Measurements from ENCODE around the gene CA10.

Gene CA10

DNA sequence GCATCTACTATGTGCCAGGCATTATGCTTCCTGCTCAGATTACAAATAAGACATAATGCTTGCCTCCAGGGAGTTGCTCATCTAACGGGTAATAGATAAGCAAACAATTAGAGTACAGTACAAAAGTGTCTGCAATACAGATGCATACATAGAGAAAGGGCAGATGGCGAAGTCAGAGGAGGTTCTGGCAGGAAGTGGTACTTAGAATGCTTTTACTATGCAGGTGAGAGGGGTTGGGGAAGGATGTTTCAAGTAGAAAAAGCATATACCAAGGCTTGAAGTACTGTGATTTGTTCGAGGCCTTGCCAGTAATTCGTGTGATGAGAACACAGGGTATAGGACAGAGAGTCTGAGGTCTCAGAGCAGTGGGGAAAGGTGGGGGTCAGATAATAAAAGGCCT lies 548.4 kb downstream of the CA10 start:
- Histone ChIP-seq H3K4me3 (ENCODE audit: low read length) (no peak overlapping the region), H3K4me1 (ENCODE audit: control insufficient read depth, insufficient read depth, low read length) (no peaks in the 10 kb centered on the region), H3K9ac (ENCODE audit: low read length) (no peak overlapping the region), H3K27me3 (replicated peaks; ENCODE audit: control insufficient read depth, insufficient read depth, low read length) (no peaks in the 10 kb centered on the region), H3K36me3 (ENCODE audit: control insufficient read depth, insufficient read depth, low read length, severe bottlenecking) (no peaks in the 10 kb centered on the region), H3K9me3 (ENCODE audit: control insufficient read depth, low read length) (no peaks in the 10 kb centered on the region)
- DNase-seq (ENCODE audit: low read depth), result no peak

DNA sequence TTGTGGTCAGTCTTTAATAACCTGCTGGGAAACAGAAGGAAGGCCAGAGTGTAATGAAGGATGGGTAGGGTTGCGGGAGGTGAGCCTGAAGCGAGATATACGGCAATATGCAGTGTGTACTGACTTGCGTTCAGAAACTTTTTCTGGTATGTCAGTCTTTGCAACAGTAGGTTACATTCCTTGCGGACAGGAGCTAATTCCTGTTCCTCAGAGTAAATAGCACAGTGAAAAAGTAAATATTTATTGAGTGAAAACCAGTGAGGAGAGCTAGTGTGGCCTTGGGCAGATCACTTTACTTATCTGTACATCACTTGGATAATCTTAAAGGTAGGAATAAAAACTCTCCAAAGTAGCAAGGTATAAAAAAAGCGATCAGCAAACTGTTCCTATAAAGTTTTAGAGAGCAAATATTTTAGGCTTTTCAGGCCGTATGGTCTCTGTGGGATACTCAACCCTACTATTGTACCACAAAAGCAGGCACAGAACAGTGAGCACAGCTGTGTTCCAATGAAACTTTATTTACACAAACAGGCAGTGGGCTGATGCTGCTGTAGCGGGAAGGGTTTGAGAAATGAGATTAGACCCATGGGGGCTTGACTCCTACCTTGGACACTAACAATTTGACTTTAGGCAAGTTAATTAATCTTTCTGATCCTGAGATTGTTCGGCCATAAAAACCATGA lies 550.1 kb downstream of the CA10 start:
- no peaks in the 10 kb centered on the region for H3K4me1 ChIP-seq (ENCODE audit: control insufficient read depth, insufficient read depth, low read length)
- no peak for DNase-seq (ENCODE audit: low read depth)
- H3K27me3 ChIP-seq (replicated peaks; ENCODE audit: control insufficient read depth, insufficient read depth, low read length), result no peaks in the 10 kb centered on the region
- H3K9ac ChIP-seq (ENCODE audit: low read length), result no peak overlapping the region
- H3K4me3 ChIP-seq (ENCODE audit: low read length), result no peak overlapping the region
- no peaks in the 10 kb centered on the region for H3K9me3 ChIP-seq (ENCODE audit: control insufficient read depth, low read length)
- H3K36me3 ChIP-seq (ENCODE audit: control insufficient read depth, insufficient read depth, low read length, severe bottlenecking), result no peaks in the 10 kb centered on the region

DNA sequence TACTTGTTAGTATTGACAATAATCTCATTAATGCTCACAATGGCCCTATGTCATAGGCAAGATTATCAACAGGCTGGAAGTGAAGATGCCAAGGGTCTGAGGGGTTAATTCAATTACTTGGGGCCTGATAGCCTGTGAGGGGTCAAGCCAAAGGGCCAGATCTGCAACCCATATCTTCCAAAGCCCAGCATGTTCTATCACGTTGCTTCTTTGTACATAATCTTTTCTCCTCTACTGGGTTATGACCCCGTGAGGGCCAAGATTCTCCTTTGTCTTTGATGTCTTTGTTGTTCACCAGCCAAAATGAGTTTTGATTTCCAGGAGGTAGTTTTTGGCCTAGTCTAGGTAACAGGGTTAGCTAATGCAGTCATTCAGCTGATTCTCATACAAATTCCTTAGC lies 551.0 kb downstream of the CA10 start:
- Histone ChIP-seq H3K27me3 (replicated peaks; ENCODE audit: control insufficient read depth, insufficient read depth, low read length) (no peaks in the 10 kb centered on the region), H3K9ac (ENCODE audit: low read length) (no peak overlapping the region), H3K4me3 (ENCODE audit: low read length) (no peak overlapping the region), H3K9me3 (ENCODE audit: control insufficient read depth, low read length) (no peaks in the 10 kb centered on the region), H3K4me1 (ENCODE audit: control insufficient read depth, insufficient read depth, low read length) (no peaks in the 10 kb centered on the region), H3K36me3 (ENCODE audit: control insufficient read depth, insufficient read depth, low read length, severe bottlenecking) (no peaks in the 10 kb centered on the region)
- DNase-seq (ENCODE audit: low read depth), result no peak

DNA sequence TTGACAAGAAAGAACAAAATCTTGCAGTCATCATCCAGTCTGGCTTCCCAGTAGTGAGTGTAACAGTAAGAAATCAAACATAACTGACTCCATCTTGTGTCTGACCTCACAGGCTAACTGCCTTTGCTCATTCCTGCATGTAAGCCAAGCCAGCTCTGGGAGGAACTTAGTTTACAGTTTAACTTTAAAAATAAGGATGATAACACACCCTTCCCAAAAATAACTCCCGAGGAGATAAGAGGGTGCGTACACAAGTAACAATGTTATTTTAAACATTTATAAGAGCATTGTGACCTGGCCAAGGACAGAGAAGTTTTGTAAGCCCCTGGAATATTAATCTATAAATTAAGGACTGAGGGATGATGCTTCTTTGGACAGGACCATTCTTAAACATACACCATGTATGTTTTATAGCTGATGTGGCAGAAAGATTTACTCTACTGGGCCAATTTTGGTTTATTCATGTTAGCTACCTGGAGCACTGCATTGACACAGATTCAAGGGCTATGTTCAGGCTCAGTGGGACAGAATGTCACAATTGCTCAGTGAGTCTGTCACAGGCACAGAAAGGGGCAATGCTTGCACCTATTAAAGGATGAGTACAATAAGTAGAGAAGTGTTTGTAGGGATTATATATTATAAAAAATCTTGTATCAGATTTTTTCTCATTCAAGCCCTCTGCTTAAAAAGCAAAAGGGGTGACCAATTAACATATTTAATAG lies 554.1 kb downstream of the CA10 start:
- no peak for DNase-seq (ENCODE audit: low read depth)
- Histone ChIP-seq H3K4me3 (ENCODE audit: low read length) (no peak overlapping the region), H3K36me3 (ENCODE audit: control insufficient read depth, insufficient read depth, low read length, severe bottlenecking) (no peaks in the 10 kb centered on the region), H3K9me3 (ENCODE audit: control insufficient read depth, low read length) (no peaks in the 10 kb centered on the region), H3K4me1 (ENCODE audit: control insufficient read depth, insufficient read depth, low read length) (no peaks in the 10 kb centered on the region), H3K27me3 (replicated peaks; ENCODE audit: control insufficient read depth, insufficient read depth, low read length) (no peaks in the 10 kb centered on the region), H3K9ac (ENCODE audit: low read length) (no peak overlapping the region)

DNA sequence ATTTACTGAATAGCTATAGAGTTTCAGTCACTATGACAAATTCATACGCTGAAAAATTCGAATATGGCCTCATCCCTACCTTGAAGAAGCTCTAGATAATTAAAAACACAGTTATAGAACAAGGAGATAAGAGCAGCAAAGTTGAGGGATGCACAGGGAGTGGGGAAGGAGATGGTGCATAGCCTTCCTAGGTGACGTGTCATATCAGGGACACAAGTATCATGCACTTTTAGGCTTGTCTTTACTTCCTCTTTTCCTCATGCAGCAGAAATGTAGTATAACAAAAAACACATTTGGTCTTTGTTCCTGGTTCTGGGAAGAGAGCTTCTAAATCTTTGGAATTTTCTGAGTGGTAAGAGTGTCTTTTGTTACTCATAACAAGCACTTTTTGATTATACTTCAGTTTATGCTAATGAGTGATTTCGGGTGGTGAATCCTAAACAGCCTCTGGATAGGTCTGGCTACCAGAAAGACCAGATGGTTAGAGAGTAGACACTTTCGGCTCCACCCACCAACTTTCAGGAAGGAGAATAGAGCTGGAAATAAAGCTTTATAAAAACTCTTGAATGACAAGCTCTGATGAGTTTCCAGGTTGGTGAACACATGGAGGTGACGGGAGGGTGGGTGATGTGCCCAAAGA lies 556.8 kb downstream of the CA10 start:
- no peak overlapping the region for H3K4me3 ChIP-seq (ENCODE audit: low read length)
- no peak for DNase-seq (ENCODE audit: low read depth)
- no peaks in the 10 kb centered on the region for H3K4me1 ChIP-seq (ENCODE audit: control insufficient read depth, insufficient read depth, low read length)
- no peak overlapping the region for H3K9ac ChIP-seq (ENCODE audit: low read length)
- no peaks in the 10 kb centered on the region for H3K27me3 ChIP-seq (replicated peaks; ENCODE audit: control insufficient read depth, insufficient read depth, low read length)
- H3K9me3 ChIP-seq (ENCODE audit: control insufficient read depth, low read length), result no peaks in the 10 kb centered on the region
- H3K36me3 ChIP-seq (ENCODE audit: control insufficient read depth, insufficient read depth, low read length, severe bottlenecking), result no peaks in the 10 kb centered on the region

DNA sequence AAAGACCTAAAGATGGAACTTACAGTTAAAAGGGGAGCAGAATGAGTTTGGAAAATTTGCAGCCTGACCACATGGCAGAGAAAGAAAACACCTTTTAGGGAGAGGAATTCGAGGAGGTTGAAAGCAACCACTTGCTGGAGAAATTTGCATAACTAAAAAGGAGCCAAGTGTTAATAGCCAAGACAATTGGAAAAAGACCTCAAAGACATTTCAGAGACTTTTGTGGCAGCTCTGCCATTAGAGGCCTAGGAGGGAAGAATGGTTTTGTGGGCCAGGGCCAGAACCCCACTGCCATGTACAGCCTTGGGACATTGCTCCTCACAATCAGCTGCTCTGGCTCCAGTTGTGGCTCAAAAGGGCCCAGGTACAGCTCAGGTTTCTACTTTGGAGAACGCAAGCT lies 559.7 kb downstream of the CA10 start:
- Histone ChIP-seq H3K27me3 (replicated peaks; ENCODE audit: control insufficient read depth, insufficient read depth, low read length) (no peaks in the 10 kb centered on the region), H3K9ac (ENCODE audit: low read length) (no peak overlapping the region), H3K36me3 (ENCODE audit: control insufficient read depth, insufficient read depth, low read length, severe bottlenecking) (no peaks in the 10 kb centered on the region), H3K4me1 (ENCODE audit: control insufficient read depth, insufficient read depth, low read length) (no peaks in the 10 kb centered on the region), H3K9me3 (ENCODE audit: control insufficient read depth, low read length) (no peaks in the 10 kb centered on the region), H3K4me3 (ENCODE audit: low read length) (no peak overlapping the region)
- no peak for DNase-seq (ENCODE audit: low read depth)

DNA sequence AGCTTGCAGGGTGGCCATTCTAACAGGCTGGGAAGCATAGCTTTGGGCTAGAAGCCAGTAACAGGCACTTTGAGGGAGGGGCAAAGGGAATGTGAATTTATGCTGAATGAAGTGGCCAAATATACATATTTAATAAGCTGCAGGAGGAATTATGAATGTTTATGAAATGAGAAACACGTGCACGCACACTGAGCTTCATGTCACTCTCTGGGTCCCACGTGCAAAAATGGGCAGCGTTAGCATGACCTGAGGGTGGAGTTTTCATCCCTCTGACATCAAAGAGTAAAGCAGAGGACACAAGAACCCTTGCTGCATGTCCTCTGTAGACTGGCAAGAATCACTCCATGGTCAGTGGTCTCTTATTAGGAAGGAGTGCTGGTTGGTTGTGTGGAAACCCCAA lies 561.2 kb downstream of the CA10 start:
- Histone ChIP-seq H3K9ac (ENCODE audit: low read length) (no peak overlapping the region), H3K36me3 (ENCODE audit: control insufficient read depth, insufficient read depth, low read length, severe bottlenecking) (no peaks in the 10 kb centered on the region), H3K9me3 (ENCODE audit: control insufficient read depth, low read length) (no peaks in the 10 kb centered on the region), H3K4me3 (ENCODE audit: low read length) (no peak overlapping the region), H3K27me3 (replicated peaks; ENCODE audit: control insufficient read depth, insufficient read depth, low read length) (no peaks in the 10 kb centered on the region), H3K4me1 (ENCODE audit: control insufficient read depth, insufficient read depth, low read length) (no peaks in the 10 kb centered on the region)
- DNase-seq (ENCODE audit: low read depth), result no peak

DNA sequence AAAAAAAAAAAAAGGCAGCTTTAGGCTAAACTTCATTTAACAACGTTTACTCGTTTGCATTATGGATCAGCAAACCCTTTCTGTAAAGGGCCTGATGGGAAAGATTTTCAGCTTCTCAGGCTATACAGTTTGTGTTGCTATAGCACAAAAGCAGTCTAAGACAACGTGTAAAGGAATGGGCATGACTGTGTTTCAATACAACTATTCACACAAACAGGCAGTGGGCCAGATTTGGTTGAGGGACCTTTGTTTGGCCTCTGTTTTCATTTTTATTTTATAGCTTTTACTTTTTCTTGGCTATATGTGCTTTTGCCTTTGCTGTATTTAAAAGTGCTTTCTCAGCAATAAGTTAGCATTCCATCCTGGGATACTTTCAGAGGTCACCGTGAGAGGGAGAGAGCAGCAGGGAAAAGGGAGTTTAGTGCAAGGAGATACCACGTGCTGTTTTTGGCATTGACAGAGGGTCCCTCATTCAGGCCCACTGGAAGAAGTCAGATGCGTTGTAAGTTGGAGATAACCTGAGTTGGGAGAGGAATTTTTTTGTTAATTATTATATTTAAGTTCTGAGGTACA lies 562.6 kb downstream of the CA10 start:
- no peaks in the 10 kb centered on the region for H3K27me3 ChIP-seq (replicated peaks; ENCODE audit: control insufficient read depth, insufficient read depth, low read length)
- H3K4me1 ChIP-seq (ENCODE audit: control insufficient read depth, insufficient read depth, low read length), result no peaks in the 10 kb centered on the region
- no peak for DNase-seq (ENCODE audit: low read depth)
- no peaks in the 10 kb centered on the region for H3K9me3 ChIP-seq (ENCODE audit: control insufficient read depth, low read length)
- no peak overlapping the region for H3K4me3 ChIP-seq (ENCODE audit: low read length)
- no peak overlapping the region for H3K9ac ChIP-seq (ENCODE audit: low read length)
- H3K36me3 ChIP-seq (ENCODE audit: control insufficient read depth, insufficient read depth, low read length, severe bottlenecking), result no peaks in the 10 kb centered on the region

DNA sequence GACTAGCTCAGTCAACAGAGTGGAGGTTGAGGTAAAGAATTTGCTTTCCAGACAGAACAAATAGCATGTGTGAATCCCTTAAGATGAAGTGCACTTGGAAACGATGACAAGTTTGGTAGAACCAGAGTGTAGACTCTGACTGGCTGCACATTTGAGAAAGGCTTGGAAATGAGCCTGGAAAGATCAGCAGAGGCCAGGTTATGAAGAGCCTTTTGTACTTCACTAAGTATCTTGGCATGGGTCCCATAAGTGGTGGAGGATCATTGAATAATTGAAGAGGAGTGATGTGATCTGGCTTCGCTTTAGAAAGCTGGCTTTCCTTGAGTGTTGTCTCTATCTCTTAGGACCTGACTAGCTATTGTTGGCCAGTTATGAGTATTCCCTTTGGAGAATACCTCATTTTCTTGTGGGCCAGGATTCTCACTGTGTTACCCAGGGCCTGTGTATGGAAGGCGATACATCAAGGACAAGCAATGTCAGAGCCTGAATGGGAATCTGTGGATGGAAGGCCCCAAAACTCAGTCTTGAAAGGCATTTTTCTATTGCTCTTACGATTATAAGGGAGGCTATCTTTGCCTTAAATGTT lies 568.4 kb downstream of the CA10 start:
- DNase-seq (ENCODE audit: low read depth), result no peak
- no peaks in the 10 kb centered on the region for H3K27me3 ChIP-seq (replicated peaks; ENCODE audit: control insufficient read depth, insufficient read depth, low read length)
- H3K36me3 ChIP-seq (ENCODE audit: control insufficient read depth, insufficient read depth, low read length, severe bottlenecking), result no peaks in the 10 kb centered on the region
- H3K9ac ChIP-seq (ENCODE audit: low read length), result no peak overlapping the region
- H3K4me3 ChIP-seq (ENCODE audit: low read length), result no peak overlapping the region
- H3K4me1 ChIP-seq (ENCODE audit: control insufficient read depth, insufficient read depth, low read length), result no peaks in the 10 kb centered on the region
- no peaks in the 10 kb centered on the region for H3K9me3 ChIP-seq (ENCODE audit: control insufficient read depth, low read length)

DNA sequence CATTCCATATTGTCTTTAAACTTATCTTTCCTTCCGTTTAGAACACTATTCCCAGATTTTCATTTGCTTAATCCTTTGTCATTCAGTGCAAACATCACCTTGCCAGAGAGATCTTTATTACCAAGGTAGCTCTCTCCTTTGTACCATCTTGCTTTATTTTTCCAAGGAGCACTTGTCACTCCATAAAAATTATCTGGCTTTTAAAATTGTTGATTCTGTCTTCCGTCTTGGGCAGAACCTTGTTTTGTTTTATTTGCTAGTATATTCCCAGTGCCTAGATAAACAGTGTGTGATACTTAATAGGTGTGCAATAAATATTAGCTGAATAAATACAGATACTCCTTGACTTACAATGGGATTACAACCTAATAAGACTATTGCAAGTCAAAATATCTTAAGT lies 570.5 kb downstream of the CA10 start:
- no peak overlapping the region for H3K4me3 ChIP-seq (ENCODE audit: low read length)
- H3K4me1 ChIP-seq (ENCODE audit: control insufficient read depth, insufficient read depth, low read length), result no peaks in the 10 kb centered on the region
- H3K27me3 ChIP-seq (replicated peaks; ENCODE audit: control insufficient read depth, insufficient read depth, low read length), result no peaks in the 10 kb centered on the region
- DNase-seq (ENCODE audit: low read depth), result no peak
- H3K9me3 ChIP-seq (ENCODE audit: control insufficient read depth, low read length), result no peaks in the 10 kb centered on the region
- no peak overlapping the region for H3K9ac ChIP-seq (ENCODE audit: low read length)
- H3K36me3 ChIP-seq (ENCODE audit: control insufficient read depth, insufficient read depth, low read length, severe bottlenecking), result no peaks in the 10 kb centered on the region

DNA sequence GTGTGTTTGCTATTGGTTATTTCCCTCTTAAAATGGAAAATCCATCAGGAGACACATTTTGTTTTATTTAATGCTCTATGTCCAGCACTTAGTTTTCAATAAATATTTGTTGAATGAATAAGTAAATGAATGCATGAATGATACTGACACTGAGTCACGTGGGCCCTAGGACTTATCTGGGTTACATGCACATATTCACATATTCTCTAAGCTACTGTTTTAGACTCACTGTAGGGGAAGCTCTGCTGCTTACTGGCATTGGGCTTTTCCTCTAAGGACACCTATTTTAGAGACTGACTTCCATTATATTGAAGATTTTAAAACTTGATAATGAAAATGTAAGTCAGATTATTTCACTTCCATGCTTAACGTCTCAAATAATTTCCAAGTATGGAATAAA lies 571.0 kb downstream of the CA10 start:
- Histone ChIP-seq H3K4me1 (ENCODE audit: control insufficient read depth, insufficient read depth, low read length) (no peaks in the 10 kb centered on the region), H3K9me3 (ENCODE audit: control insufficient read depth, low read length) (no peaks in the 10 kb centered on the region), H3K9ac (ENCODE audit: low read length) (no peak overlapping the region), H3K27me3 (replicated peaks; ENCODE audit: control insufficient read depth, insufficient read depth, low read length) (no peaks in the 10 kb centered on the region), H3K36me3 (ENCODE audit: control insufficient read depth, insufficient read depth, low read length, severe bottlenecking) (no peaks in the 10 kb centered on the region), H3K4me3 (ENCODE audit: low read length) (no peak overlapping the region)
- no peak for DNase-seq (ENCODE audit: low read depth)
